Astrocyte of the spinal cord (primary cell): ENCODE measurements around the gene ECE2.

Source experiments
- DNase-seq: peaks from one replicate; pipeline ENCODE4 v3.0.0; 2011; ENCODE audit warnings: low read depth, low spot score
- H3K4me3 ChIP-seq: 2 replicates; pipeline ENCODE4 v1.5.1; 2011; ENCODE audit warnings: low read depth, mild to moderate bottlenecking, low read length, moderate library complexity
- in situ Hi-C: cut with HindIII; loops from 2 replicates; pipeline ENCODE4 v1.10.0; 2017; ENCODE audit warnings: low sequenced_read_pairs
- TF ChIP-seq, protein P1 (sequence below): IDR thresholded peaks from 2 replicates; pipeline ENCODE4 v1.5.1; 2012; ENCODE audit warnings: low read depth, mild to moderate bottlenecking, low read length, inconsistent platforms

Gene ECE2

DNA sequence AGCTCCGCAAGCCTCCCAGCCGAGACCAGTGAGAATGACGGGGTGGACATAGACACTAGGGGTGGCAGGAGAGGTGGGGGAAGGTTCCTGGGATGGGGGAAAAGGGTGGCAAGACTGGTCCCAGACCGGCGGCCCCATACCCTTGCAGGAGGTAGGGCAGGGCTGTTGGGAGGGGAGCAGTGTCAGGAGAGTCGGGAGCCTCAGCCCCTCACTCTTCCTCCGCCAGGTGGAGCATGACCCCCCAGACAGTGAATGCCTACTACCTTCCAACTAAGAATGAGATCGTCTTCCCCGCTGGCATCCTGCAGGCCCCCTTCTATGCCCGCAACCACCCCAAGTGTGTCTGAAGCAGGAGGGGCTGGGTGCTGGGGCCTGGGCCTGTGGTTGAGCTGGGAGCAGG lies 14.5 kb downstream of the ECE2 start:
- TF ChIP-seq, protein P1, sequence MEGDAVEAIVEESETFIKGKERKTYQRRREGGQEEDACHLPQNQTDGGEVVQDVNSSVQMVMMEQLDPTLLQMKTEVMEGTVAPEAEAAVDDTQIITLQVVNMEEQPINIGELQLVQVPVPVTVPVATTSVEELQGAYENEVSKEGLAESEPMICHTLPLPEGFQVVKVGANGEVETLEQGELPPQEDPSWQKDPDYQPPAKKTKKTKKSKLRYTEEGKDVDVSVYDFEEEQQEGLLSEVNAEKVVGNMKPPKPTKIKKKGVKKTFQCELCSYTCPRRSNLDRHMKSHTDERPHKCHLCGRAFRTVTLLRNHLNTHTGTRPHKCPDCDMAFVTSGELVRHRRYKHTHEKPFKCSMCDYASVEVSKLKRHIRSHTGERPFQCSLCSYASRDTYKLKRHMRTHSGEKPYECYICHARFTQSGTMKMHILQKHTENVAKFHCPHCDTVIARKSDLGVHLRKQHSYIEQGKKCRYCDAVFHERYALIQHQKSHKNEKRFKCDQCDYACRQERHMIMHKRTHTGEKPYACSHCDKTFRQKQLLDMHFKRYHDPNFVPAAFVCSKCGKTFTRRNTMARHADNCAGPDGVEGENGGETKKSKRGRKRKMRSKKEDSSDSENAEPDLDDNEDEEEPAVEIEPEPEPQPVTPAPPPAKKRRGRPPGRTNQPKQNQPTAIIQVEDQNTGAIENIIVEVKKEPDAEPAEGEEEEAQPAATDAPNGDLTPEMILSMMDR: no peak
- in situ Hi-C loops: no loop called here
- no peak overlapping the region for H3K4me3 ChIP-seq
- DNase-seq: no peak

DNA sequence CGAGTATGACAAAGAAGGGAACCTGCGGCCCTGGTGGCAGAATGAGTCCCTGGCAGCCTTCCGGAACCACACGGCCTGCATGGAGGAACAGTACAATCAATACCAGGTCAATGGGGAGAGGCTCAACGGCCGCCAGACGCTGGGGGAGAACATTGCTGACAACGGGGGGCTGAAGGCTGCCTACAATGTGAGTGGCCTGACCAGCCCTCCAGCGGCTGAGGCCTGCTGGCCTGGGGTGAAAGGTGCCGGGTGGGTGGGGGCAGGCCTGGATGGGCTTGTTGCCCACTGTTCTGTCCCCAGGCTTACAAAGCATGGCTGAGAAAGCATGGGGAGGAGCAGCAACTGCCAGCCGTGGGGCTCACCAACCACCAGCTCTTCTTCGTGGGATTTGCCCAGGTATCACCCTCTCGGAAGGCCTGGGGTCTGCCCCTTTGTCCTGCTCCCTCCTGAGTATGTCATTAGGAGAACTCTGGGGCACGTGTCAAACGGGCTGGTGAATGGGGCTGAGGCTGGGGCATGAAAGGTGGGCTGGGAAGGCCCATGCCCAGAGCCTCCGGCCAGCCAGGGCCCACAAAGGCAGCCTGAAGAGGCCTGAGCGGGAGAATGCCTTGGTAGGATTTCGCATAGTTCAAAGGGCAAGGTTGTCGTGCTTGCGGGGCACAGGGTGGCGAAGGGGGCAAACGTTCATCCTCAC lies 15.4 kb downstream of the ECE2 start:
- DNase-seq: no peak
- H3K4me3 ChIP-seq: no peak overlapping the region
- TF ChIP-seq, protein P1: no peak
- in situ Hi-C loops: no loop called here

DNA sequence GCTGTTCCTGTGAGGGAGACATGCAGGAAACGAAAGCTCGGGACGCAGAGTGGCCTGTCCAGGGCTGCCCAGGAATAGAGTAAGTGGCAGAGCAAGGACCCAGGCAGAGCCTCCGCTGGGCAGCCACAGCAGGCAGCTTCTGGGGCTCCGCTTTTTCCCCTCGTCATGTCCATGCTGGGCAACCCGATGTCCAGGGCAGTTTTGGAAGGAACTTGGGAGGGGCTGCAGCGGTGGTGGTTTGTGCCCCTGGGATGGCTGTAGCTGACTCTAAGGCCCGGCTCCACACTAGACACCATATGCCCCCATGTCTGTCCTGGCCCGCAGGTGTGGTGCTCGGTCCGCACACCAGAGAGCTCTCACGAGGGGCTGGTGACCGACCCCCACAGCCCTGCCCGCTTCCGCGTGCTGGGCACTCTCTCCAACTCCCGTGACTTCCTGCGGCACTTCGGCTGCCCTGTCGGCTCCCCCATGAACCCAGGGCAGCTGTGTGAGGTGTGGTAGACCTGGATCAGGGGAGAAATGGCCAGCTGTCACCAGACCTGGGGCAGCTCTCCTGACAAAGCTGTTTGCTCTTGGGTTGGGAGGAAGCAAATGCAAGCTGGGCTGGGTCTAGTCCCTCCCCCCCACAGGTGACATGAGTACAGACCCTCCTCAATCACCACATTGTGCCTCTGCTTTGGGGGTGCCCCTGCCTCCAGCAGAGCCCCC lies 16.1 kb downstream of the ECE2 start:
- TF ChIP-seq, protein P1: no peak

DNA sequence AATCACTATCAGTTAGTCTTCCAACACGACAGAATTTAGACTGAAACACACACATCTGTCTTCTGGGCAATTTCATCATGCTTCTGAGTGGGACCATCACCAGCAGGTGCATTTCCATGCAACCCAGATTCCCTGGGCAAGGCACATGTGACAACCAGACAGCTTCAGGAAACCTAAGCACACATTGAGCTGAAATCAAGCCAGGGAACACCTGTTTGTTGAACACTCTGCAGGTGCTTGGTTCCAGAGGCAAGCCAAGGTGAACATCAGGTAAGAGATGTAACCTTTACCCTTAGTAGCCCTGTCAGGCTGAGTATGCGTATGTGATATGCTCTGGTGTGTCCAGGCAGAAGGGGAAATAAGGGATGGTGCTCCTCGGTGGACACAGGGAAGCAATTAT lies 19.9 kb downstream of the ECE2 start:
- no peak overlapping the region for H3K4me3 ChIP-seq
- in situ Hi-C loops: no loop called here
- DNase-seq: no peak
- TF ChIP-seq, protein P1: no peak

More for the DNA sequence above, 16.1 kb downstream of the ECE2 start:
- DNase-seq: no peak
- in situ Hi-C loops: no loop called here
- no peak overlapping the region for H3K4me3 ChIP-seq

DNA sequence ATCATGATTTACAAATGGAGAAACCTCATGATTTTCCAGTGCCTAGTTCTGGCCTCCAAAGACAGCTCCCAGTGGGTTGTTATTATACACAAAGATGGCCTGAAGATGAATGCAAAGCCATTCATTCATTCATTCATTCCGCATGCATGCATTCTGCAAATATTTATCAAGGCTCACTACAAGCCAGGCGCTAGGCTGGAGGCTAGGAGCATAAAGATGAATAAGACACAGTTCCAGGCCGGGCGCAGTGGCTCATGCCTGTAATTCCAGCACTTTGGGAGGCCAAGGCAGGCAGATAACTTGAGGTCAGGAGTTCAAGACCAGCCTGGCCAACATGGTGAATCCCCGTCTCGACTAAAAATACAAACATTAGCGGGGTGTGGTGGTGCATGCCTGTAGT lies 20.8 kb downstream of the ECE2 start:
- in situ Hi-C loops: no loop called here
- no peak overlapping the region for H3K4me3 ChIP-seq
- TF ChIP-seq, protein P1: no peak
- no peak for DNase-seq

DNA sequence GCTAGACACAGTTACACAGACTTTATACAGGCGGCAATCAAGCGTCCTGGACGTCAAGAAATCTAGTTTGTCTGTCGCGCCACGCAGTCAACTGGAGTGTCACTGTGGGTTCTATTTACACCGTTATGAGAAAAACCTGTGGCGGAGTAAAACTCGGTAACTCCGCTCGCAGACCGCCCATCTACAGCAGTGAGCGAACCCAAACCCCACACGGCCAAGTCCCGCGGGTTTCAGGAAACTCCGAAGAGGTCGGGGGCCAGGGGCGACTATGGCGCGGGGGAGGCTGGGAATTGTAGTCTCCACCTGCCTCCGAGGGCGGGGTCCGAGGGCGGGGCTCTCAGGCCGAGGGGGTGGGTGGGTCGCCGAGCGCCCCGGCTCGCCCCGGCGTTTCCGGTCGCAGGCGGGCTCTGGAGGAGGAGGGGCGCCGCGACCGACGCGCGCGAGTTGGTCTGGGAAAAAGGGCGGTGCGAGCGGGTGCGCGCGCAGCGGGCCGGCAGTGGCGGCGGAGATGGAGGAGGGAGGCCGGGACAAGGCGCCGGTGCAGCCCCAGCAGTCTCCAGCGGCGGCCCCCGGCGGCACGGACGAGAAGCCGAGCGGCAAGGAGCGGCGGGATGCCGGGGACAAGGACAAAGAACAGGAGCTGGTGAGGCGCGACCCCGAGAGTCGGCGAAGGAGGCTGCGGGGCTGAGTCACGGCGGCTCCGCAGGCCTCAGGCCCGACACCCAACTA lies 23.1 kb downstream of the ECE2 start, which contains the start of gene PSMD2:
TSS of gene PSMD2 (plus strand) at position 483 of the 729 bp plus-strand sequence. CDS start at position 509, 26 bp downstream.
- DNase-seq: peak; percentile 97
- H3K4me3 ChIP-seq: peak within 1 kb of the TSS; percentile 75
- in situ Hi-C loops: no loop called here
- TF ChIP-seq, protein P1: no peak
